Thyroid gland (tissue), 4 donors: ENCODE results near the gene MRPL37. TPM values are rescaled to one million over a fixed set of nuclear protein-coding genes. Genes with fewer than 3 reads are reported as not detected.

Experiments used
- DNase-seq, 2 donors: peaks; one replicate each; pipeline ENCODE4 v3.0.0-alpha.2; 2019
- H3K27ac ChIP-seq, 3 donors: fragments of 200-600 bp; sonication (generic); 1 replicate in 2 of 3; 2 replicates in 1 of 3; pipeline ENCODE4 v1.5.1; 2016 to 2019; ENCODE audit warnings: mild to moderate bottlenecking in 1 of 3, moderate library complexity in 1 of 3
- H3K27me3 ChIP-seq: fragments of 200-600 bp; sonication (generic); one replicate; pipeline ENCODE4 v1.5.1; 2019
- H3K36me3 ChIP-seq, 2 donors: fragments of 200-600 bp; sonication (generic); one replicate each; pipeline ENCODE4 v1.5.1; 2016 to 2019
- H3K4me1 ChIP-seq, 2 donors: fragments of 200-600 bp; sonication (generic); one replicate each; pipeline ENCODE4 v1.5.1; 2017 to 2019
- H3K4me3 ChIP-seq, 3 donors: fragments of 200-600 bp; sonication (generic); replicated peaks in 1 of 3; 1 replicate in 2 of 3; 2 replicates in 1 of 3; pipeline ENCODE4 v1.5.1; 2016; ENCODE audit warnings: mild to moderate bottlenecking in 1 of 3
- H3K9me3 ChIP-seq: fragments of 200-600 bp; sonication (generic); one replicate; pipeline ENCODE4 v1.5.1; 2017
- CTCF ChIP-seq, 6 experiments: fragments of 200-600 bp in 3 of 6; fragments of 450-650 bp in 3 of 6; sonication (generic) in 3 of 6; IDR thresholded peaks; one replicate each; pipeline ENCODE4 v1.5.1; 2016 to 2019; ENCODE audit warnings: antibody characterized with exemption in 6 of 6, mild to moderate bottlenecking in 2 of 6, inconsistent platforms in 1 of 6, moderate library complexity in 1 of 6
- POLR2A ChIP-seq, 2 donors: fragments of 450-650 bp; IDR thresholded peaks; one replicate each; pipeline ENCODE4 v1.6.1; 2017; ENCODE audit warnings: antibody characterized with exemption in 2 of 2, mild to moderate bottlenecking in 2 of 2, moderate library complexity in 1 of 2
- WGBS, 2 donors: methylation state at CpG; one replicate each; pipeline ENCODE4 v1.1.5; 2017; 5-methylcytosine and 5-hydroxymethylcytosine counted together
- intact Hi-C: fragments of 100-400 bp; cut with DNase I; formaldehyde crosslinking; loops from one replicate; pipeline ENCODE4 v1.15.1; 2023
- total RNA-seq, 4 donors: library from RNA; depleted of rRNA; stranded (reverse); fragments of >200 nt; gene quantifications; one replicate each; pipeline ENCODE4 v1.2.3, GENCODE V29; 2016

MRPL37 gene
- total RNA-seq, 4 donors from 2014 or later, result 29.8 to 71.3 (median 48.0) TPM

- no peak overlapping the region for H3K27ac ChIP-seq
- intact Hi-C loops, result no loop called here
- no peaks in the 10 kb centered on the region for H3K27me3 ChIP-seq
- DNase-seq, result no peak
- TF ChIP-seq CTCF (IDR thresholded peaks at IDR 0.05), result no peak
- TF ChIP-seq POLR2A (IDR thresholded peaks at IDR 0.05), result no peak
- H3K36me3 ChIP-seq, result peaks cover 24 to 25% of the 10 kb centered on the region in 2 donors
- H3K4me3 ChIP-seq, result no peak overlapping the region
- WGBS, 2 donors, result 91 to 94% methylated on average over 11 to 12 of the region's 12 CpGs
- peaks cover 14 to 20% of the 10 kb centered on the region in 2 donors for H3K4me1 ChIP-seq
- H3K9me3 ChIP-seq, result no peaks in the 10 kb centered on the region
Observed at GRCh38 chr1:54221113-54221834, 21.3 kb downstream of the MRPL37 start.

GRCh38 chr1:54221867-54222484 lies 22.0 kb downstream of the MRPL37 start:
- Histone ChIP-seq H3K4me3 (no peak overlapping the region), H3K36me3 (peaks cover 17 to 18% of the 10 kb centered on the region in 2 donors), H3K9me3 (no peaks in the 10 kb centered on the region), H3K27me3 (no peaks in the 10 kb centered on the region), H3K4me1 (peaks cover 14 to 21% of the 10 kb centered on the region in 2 donors), H3K27ac (no peak overlapping the region)
- intact Hi-C loops, result no loop called here
- DNase-seq, result peak in 1 of 2 donors; percentile 20
- 88 to 100% methylated on average over 2 to 7 of the region's 7 CpGs for WGBS, 2 donors
- TF ChIP-seq POLR2A (IDR thresholded peaks at IDR 0.05), result no peak
- TF ChIP-seq CTCF (IDR thresholded peaks at IDR 0.05), result no peak

- intact Hi-C loops, result no loop called here
- H3K36me3 ChIP-seq, result peaks cover 10 to 11% of the 10 kb centered on the region in 2 donors
- H3K9me3 ChIP-seq, result no peaks in the 10 kb centered on the region
- H3K4me1 ChIP-seq, result peaks cover 22 to 28% of the 10 kb centered on the region in 2 donors
- H3K27ac ChIP-seq, result no peak overlapping the region
- no peaks in the 10 kb centered on the region for H3K27me3 ChIP-seq
- H3K4me3 ChIP-seq, result no peak overlapping the region
- WGBS, 2 donors, result 83 to 85% methylated on average over 6 of the region's 6 CpGs
- no peak for TF ChIP-seq POLR2A (IDR thresholded peaks at IDR 0.05)
- TF ChIP-seq CTCF (IDR thresholded peaks at IDR 0.05), result no peak
- no peak for DNase-seq
Observed at GRCh38 chr1:54222711-54223110, 22.7 kb downstream of the MRPL37 start.

GRCh38 chr1:54223441-54224202 lies 23.7 kb downstream of the MRPL37 start:
- DNase-seq, result no peak
- TF ChIP-seq POLR2A (IDR thresholded peaks at IDR 0.05) (no peak), CTCF (IDR thresholded peaks at IDR 0.05) (no peak)
- Histone ChIP-seq H3K27ac (no peak overlapping the region), H3K9me3 (no peaks in the 10 kb centered on the region), H3K4me3 (no peak overlapping the region), H3K4me1 (peaks cover 30 to 37% of the 10 kb centered on the region in 2 donors), H3K36me3 (peaks cover 1 to 2% of the 10 kb centered on the region in 2 donors), H3K27me3 (no peaks in the 10 kb centered on the region)
- intact Hi-C loops, result no loop called here
- 92 to 94% methylated on average over 10 to 13 of the region's 16 CpGs for WGBS, 2 donors
